GM19240 (cell line): ENCODE data around the gene ROBO1.

Source experiments
- DNase-seq: peaks from one replicate; pipeline ENCODE4 v3.0.0; 2011; ENCODE audit warnings: low spot score; ENCODE audit not compliant: insufficient read length

ROBO1 gene

DNA sequence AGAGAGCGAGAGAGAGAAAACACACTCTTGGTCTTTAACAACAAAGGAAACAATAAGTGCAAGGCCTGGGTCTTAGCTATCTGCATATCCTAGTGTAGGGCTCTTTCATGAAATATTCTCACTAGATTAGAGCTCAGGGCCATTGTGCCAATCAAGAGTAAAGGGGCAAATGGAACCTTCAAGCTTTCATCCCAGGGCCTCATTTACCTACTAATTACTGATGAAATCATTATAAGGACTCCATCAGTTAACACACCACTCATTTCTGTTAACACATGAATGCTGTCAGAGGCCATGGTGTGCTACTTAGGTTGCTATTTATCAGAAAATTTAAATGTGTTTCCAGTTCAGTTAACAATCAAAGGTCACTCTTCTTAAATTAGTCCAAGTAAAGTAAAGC, 597.8 kb downstream of the ROBO1 start:
- no peak for DNase-seq

GRCh38 chr3:79167651-79168416, 600.0 kb downstream of the ROBO1 start:
- DNase-seq = no peak

GRCh38 chr3:79162653-79163052, 605.1 kb downstream of the ROBO1 start:
- no peak for DNase-seq

DNA sequence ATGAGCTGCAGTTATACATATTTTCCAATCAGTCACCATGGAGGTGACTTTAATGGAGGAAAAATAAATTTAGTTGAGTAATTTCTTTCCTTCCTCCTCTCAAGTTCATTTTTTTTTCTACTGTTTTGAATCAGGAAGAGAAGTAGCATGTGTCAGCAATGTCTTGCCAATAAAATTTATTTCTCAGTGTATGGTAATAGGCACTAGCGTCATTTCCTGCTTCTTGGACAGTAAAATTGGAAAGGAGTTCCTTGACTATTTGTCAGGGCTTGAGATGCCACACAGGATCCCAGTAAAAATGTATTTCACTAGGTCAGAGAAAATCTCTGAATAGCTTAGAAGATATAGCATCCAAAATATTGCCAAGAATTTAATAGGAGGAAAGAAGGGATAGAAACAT, 605.9 kb downstream of the ROBO1 start:
- no peak for DNase-seq

GRCh38 chr3:79160421-79160820, 607.4 kb downstream of the ROBO1 start:
- DNase-seq = no peak

- DNase-seq = no peak
Observed at GRCh38 chr3:79159736-79160135, 608.1 kb downstream of the ROBO1 start.

GRCh38 chr3:79157191-79157590, 610.6 kb downstream of the ROBO1 start:
- no peak for DNase-seq

DNA sequence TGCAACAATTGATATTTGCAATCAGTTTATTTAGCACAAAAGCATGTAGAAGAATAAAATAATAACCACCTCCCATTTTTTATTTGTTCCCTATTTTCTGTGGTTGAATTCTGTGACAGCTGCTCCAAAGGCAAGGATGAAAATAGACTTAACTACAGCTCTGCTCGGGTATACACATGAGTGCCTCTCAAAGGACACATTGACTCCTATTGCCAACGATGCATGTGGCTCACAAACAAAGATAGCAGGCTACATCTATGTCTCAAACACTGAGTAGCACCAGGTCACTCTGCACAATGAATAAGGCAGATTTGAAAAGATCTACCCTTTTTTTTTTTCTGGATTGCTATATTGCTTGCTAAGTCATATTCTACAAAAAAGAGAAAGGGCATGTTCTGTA, 612.9 kb downstream of the ROBO1 start:
- no peak for DNase-seq

GRCh38 chr3:79148786-79149185, 619.0 kb downstream of the ROBO1 start:
- no peak for DNase-seq

DNA sequence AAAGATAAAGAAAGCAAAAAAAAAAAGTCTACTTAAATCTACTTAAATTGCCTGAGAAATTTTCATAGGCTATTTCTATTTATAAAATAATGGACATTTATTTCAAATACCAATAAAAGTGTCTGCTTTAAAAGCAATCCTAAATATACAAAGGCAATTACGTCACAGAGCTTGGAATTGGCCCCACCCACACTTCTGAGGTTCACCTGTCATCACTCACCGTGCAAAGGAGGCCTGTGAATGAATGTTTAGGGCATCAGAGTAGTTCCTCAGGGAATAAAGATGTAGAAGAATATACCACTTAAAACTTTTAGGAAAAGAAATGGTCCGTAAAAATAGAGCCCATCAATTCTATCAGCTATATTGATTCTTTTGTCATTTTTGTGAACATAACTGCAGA, 621.8 kb downstream of the ROBO1 start:
- DNase-seq = no peak

GRCh38 chr3:79140708-79141107, 627.1 kb downstream of the ROBO1 start:
- DNase-seq = no peak

DNA sequence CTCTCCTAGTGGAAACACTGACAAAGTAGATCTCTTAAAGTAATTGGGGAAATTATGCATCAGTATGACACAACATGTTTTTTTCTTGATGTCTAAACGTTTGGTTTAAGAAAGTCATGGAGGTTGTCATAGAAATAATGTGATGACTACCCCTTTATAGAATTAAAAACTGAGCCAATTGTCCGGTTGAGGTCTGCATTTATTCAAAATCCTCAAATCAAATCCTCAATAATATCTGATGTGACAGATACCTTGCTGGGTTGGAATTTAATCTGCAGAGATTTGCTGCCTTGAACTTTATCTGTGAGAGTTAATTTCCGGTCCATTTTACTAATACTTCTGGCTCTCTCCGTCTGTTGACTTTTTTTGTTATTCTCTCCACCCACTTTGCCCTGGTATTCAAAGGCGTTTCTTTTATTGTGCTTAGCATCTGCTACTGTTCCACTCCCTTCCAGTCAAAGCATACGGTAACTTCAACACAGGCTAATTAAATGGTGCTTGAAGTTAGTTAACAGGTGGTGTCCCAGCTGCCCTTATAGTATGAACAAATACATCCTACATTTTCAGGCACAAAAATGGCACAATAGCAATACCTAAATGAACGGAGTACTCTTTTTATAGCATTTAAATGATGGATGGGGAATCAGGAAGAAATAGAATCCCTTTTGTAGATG, 628.3 kb downstream of the ROBO1 start:
- no peak for DNase-seq

- no peak for DNase-seq
Observed at GRCh38 chr3:79125313-79125984, 642.3 kb downstream of the ROBO1 start.

- no peak for DNase-seq
Observed at GRCh38 chr3:79115458-79115857, 652.3 kb downstream of the ROBO1 start.

DNA sequence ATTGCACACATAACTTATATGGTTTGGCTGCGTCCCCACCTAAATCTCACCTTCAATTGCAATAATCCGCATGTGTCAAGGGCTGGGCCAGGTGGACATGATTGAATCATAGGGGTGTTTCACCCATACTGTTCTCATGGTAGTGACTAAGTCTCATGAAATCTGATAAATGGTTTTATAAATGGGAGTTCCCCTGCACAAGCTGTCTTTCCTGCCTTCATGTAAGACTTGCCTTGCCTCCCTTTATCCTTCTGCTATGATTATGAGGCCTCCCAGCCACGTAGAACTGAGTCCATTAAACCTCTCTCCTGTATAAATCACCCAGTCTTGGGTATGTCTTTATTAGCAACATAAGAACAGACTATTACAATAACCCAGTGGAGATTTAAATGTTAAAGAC, 653.9 kb downstream of the ROBO1 start:
- DNase-seq = no peak

DNA sequence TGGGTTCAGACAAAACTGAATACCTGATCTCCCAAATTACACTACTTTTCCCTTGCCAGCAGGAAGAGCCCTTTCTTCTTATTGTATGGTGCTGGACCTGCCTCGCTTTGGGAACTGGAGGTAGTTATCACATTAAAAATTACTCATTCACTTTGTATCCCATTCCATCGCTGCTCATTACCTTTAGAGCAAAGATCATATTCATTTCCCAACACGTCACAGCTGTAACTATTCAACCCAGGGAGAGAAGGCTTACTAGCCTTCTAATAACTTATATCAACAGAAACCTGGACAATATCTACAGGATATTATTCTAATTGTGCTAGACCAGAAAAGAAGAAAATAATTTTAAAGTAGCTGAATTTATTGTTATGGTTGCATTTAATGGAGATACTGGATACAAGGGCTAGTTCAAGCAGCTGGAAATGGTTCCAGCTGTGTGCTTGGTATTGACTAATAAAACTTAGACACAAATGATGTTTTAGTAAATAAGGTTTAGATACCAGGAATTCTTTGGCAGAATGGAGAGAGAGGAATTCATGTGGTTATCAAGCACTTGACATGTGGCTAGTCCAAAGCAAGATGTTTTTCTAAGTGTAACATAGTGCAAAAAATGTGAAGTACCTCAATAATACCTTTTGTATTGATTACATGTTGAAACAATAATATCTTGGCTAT, 656.3 kb downstream of the ROBO1 start:
- no peak for DNase-seq

DNA sequence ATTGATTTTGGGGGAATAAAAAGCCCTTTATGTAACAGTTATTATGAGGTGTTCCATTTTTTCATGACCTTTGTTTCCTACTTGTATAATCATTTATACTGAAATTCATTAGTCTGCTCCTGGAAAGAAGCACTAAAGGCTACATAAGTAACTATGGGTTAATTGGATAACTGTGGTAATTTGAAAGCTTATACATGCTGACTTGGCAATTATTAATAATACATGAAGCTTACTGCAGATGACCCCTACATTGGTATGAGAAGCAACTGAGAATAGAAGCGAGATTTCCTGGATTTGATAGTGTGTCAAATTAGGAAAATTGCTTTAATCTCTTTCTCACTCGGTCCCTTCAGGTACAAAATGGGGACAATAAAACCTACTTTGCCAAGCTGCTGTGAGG, 658.0 kb downstream of the ROBO1 start:
- DNase-seq = no peak

GRCh38 chr3:79103307-79103706, 664.5 kb downstream of the ROBO1 start:
- no peak for DNase-seq

DNA sequence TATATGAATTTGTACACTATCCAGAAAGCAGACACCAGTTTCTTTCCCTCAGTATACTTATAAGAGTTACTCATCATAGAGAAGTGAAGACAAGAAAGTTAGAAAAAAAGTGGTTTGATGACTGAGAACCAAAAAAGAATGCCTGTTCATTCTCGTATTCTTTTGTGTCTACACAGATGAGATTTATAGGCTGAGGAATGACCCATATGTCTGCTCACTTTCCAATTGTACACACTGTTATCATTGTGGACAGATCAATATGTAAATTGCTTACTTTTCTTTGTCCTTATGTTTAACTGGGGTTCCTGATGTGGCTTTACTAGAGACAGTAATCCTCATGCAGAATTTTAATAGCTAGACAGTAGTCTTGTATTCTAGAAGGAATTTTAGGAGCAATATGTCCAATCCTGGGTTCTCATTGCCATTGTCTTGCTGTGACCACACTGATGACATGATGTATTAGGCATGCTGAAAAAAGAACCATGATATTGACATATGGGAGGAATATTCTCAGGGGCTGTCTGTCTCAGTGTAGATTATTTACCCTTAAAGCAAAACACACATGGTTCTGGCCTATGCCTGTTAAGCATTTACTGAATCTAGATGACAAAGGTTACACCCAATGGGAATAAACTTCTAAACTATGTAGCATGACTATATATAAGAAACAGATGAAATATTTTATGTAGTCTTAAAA, 669.7 kb downstream of the ROBO1 start:
- DNase-seq = no peak

- no peak for DNase-seq
Observed at GRCh38 chr3:79094654-79095053, 673.1 kb downstream of the ROBO1 start.

DNA sequence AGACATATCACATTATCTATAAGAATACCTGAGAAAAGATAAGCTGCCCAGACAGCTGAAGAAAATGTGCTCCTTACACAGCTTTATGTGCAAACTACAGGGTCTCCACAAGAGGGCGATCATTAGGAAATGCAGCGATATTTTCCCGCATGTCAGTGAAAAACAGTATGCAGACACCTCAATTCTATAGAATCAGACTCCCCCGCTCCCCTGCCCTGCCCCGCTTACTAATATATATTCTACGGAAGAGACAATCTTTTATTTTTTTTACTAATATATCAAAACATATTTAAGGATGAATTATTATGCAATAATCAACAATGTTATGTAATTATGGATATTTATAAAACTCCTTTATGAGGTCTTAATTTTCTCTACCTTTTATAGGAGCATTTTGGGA, 681.3 kb downstream of the ROBO1 start:
- peak; percentile 1 for DNase-seq
